ENCODE measurements around the gene DENND10.
"Not testable (repeated sequence)": the region's sequence is repeated elsewhere in the genome, so short reads cannot be mapped to it uniquely, and the experiment has no call there.

GRCh38 chr10:119105899-119106298 is 2.0 kb downstream of the DENND10 start:
- TF ChIP-seq RAD21, TAF1 (IDR thresholded peaks at IDR 0.05; ENCODE audit: low read depth): not testable (repeated sequence)

Measured in Ishikawa (cell line).